NT2/D1 (cell line): ENCODE measurements around the gene SLC29A2.

ENCODE experiments used
- SUZ12 ChIP-seq: IDR thresholded peaks from 2 replicates; pipeline ENCODE4 v1.6.1; 2011; ENCODE audit not compliant: insufficient read length, insufficient read depth; ENCODE audit errors: extremely low read depth
- YY1 ChIP-seq: IDR thresholded peaks from 2 replicates; pipeline ENCODE4 v1.6.1; 2011; ENCODE audit not compliant: insufficient read length, insufficient read depth
- ZNF274 ChIP-seq: IDR thresholded peaks from 2 replicates; pipeline ENCODE4 v1.6.1; 2011; ENCODE audit warnings: mild to moderate bottlenecking, low read depth, low read length

- TF ChIP-seq SUZ12 (no peak), YY1 (no peak), ZNF274 (no peak)
Observed at GRCh38 chr11:66312549-66313320, 58.8 kb downstream of the SLC29A2 start.
